AG10803 (cell line): ENCODE measurements around the gene RSU1.

Source experiments
- DNase-seq: peaks from one replicate; pipeline ENCODE4 v3.0.0; 2010; ENCODE audit warnings: low read depth
- H3K4me3 ChIP-seq: 2 replicates; pipeline ENCODE4 v1.5.1; 2011; ENCODE audit warnings: mild to moderate bottlenecking, low read length, control low read depth
- CTCF ChIP-seq: conservative IDR thresholded peaks from 2 replicates; pipeline ENCODE4 v1.5.1; 2011; ENCODE audit warnings: mild to moderate bottlenecking, low read length, control low read depth, inconsistent platforms

Gene RSU1

DNA sequence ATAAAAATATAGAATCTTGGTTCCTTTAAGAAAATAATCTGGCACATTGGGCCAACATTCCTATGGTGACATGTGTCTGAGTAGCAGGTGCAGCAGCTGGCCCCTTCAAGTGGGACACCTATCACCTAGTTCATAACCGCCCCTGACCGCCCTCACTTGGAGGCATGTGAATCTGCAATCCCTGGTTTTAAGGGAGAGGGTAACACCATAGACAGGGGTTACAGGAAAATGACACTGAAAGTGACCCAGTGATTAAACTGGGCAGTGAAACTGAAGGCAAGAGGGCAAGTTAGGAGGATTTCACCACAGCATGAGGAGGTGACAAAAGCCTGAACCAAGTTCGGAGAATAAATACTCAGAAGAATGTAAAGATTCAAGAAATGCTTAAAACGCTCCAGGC is 1.1 kb downstream of the RSU1 start:
- H3K4me3 ChIP-seq, result peak overlapping the region; percentile 99
- no peak for TF ChIP-seq CTCF
- no peak for DNase-seq

- H3K4me3 ChIP-seq, result no peak overlapping the region
- no peak for TF ChIP-seq CTCF
- no peak for DNase-seq
Observed at GRCh38 chr10:16814012-16814411, 3.2 kb downstream of the RSU1 start.

GRCh38 chr10:16812676-16813075 is 4.5 kb downstream of the RSU1 start:
- H3K4me3 ChIP-seq, result no peak overlapping the region
- TF ChIP-seq CTCF, result no peak
- DNase-seq, result no peak

DNA sequence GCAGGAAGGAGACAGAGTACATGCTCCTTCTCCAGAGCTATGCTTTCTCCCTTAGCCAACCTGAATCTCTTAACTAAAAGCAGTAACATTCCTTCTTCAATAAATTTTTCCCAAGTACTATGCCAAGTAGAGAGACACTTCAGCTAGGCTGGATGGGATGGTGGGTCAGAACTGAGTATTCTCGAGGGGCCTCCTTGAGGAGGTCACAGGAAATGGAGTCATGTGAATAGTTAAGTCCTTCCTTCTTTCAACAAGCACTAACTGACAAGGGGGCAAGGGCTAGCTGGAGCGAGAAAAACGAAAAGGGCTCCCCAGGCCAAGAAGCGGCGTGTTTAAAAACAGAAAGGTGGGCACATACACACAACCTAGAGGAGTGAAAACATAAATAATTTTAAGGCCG is 5.5 kb downstream of the RSU1 start:
- no peak for DNase-seq
- TF ChIP-seq CTCF, result no peak
- no peak overlapping the region for H3K4me3 ChIP-seq

GRCh38 chr10:16811292-16811691 is 5.9 kb downstream of the RSU1 start:
- H3K4me3 ChIP-seq, result no peak overlapping the region
- TF ChIP-seq CTCF, result no peak
- no peak for DNase-seq

- DNase-seq, result peak; percentile 33
- peak; percentile 61 for TF ChIP-seq CTCF
- no peak overlapping the region for H3K4me3 ChIP-seq
Observed at GRCh38 chr10:16809074-16809718, 8.0 kb downstream of the RSU1 start.

- no peak for DNase-seq
- H3K4me3 ChIP-seq, result no peak overlapping the region
- no peak for TF ChIP-seq CTCF
Observed at GRCh38 chr10:16804123-16804522, 13.1 kb downstream of the RSU1 start.
